Measurements from ENCODE around the gene CACNB1. TPM values are rescaled to one million over a fixed set of nuclear protein-coding genes. Genes with fewer than 3 reads are reported as not detected.

The CACNB1 gene
- total and polyA plus RNA-seq, 2 of the 4 experiments (the other 2 are of a cell fraction), result 2.5 to 8.6 TPM

DNA sequence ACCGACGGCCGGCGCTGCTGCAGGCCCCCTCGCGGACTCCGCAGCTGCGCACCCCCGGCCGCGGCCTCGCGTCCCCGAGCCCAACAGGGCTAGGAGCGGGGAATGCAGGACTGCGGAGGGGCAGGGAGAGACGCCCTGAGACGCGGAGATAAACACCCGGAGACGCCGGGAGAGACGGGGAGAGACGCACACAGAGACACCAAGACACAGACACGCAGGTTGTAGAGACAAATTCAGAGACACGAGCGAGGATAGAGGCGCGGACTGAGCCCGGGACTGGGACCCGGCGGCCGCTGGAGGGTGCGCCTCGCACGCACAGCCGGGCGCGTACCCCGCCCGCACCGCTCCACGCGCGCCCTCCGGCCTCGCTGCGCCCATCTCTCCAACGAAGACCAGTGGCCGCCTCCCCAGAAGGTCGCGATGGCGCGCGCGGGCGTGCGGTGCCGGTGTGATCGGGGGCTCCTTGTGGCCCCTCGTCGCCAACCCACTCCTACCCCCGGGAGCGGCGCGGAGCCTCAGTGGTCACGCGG is 27.4 kb upstream of the CACNB1 start:
- Histone ChIP-seq H4K8ac (ENCODE audit: low read depth in 2 of 2, low read length in 2 of 2) (no peak overlapping the region), H3K56ac (ENCODE audit: extremely low read depth, insufficient read depth, low read length) (no peak overlapping the region), H3K27me3 (ENCODE audit: control insufficient read depth, insufficient read depth, low read length) (peaks cover 54% of the 10 kb centered on the region), H3K14ac (replicated peaks; ENCODE audit: low read depth, low read length) (no peak overlapping the region), H3K9me3 (ENCODE audit: control insufficient read depth, insufficient read depth, low read length) (no peaks in the 10 kb centered on the region), H2BK120ac (ENCODE audit: low read depth, low read length) (no peak overlapping the region), H2AK5ac (ENCODE audit: low read depth, low read length) (no peak overlapping the region), H3K4me1 (ENCODE audit: control insufficient read depth, insufficient read depth, low read length) (peaks cover 5% of the 10 kb centered on the region), H4K20me1 (ENCODE audit: insufficient read depth, low read length) (no peaks in the 10 kb centered on the region), H3K9ac (ENCODE audit: low read depth, low read length) (no peak overlapping the region), H3K27ac (ENCODE audit: insufficient read depth, low read length) (no peak overlapping the region), H2AK9ac (replicated peaks; ENCODE audit: low read depth, low read length, poor library complexity) (no peak overlapping the region), H4K91ac (ENCODE audit: insufficient read depth, low read depth, low read length) (no peak overlapping the region), H2BK15ac (ENCODE audit: low read depth, low read length) (no peak overlapping the region), H3K4me2 (ENCODE audit: low read depth, low read length) (no peak overlapping the region; the same call in 1 of the 2 replicates), H2BK20ac (ENCODE audit: low read depth, low read length) (no peak overlapping the region), H3K18ac (ENCODE audit: low read depth, low read length) (no peak overlapping the region), H2BK5ac (ENCODE audit: low read depth, low read length, poor library complexity, severe bottlenecking) (no peak overlapping the region), H3K4ac (ENCODE audit: low read depth, low read length) (no peak overlapping the region), H3K79me1 (ENCODE audit: low read depth in 1 of 2, low read length in 2 of 2) (no peaks in the 10 kb centered on the region), H3K4me3 (ENCODE audit: insufficient read depth, low read depth, low read length) (no peak overlapping the region), H2AFZ (replicated peaks; ENCODE audit: low read length, poor library complexity) (peak overlapping the region; percentile 26), H3K36me3 (ENCODE audit: control insufficient read depth, insufficient read depth, low read length) (no peaks in the 10 kb centered on the region), H3K23ac (ENCODE audit: low read depth, low read length) (no peak overlapping the region), H3K9me1 (ENCODE audit: insufficient read depth, low read length) (no peaks in the 10 kb centered on the region), H4K5ac (ENCODE audit: low read depth, low read length) (no peak overlapping the region)
- ATAC-seq (ENCODE audit: low read depth) (no peak), DNase-seq (no peak)
- intact Hi-C loops (cut with micrococcal nuclease), result no loop called here
- WGBS, 2 experiments (ENCODE audit: extremely low coverage in 2 of 2, insufficient read length in 1 of 2), result 1% methylated on average over 60 of the region's 68 CpGs; no CpG with 5 or more reads in 1 of the 2 experiments
- dilution Hi-C loops (cut with HindIII; ENCODE audit: low sequenced_read_pairs, unreplicated experiment), result no loop called here
- no TSS peak for BruUV-seq (replicated peaks)
- CTCF ChIA-PET, result no interaction called here
- POLR2A ChIA-PET (ENCODE audit: unreplicated experiment), result no interaction called here
- in situ Hi-C loops (cut with MboI; ENCODE audit: low sequenced_read_pairs), result no loop called here
- TF ChIP-seq MAFK (IDR thresholded peaks at IDR 0.05; ENCODE audit: low read depth, low read length) (no peak), SMC3 (IDR thresholded peaks at IDR 0.05; ENCODE audit: low read depth, low read length) (no peak), RAD21 (IDR thresholded peaks at IDR 0.05; ENCODE audit: low read length) (no peak), MAZ (IDR thresholded peaks at IDR 0.05; ENCODE audit: borderline replicate concordance, low read depth, low read length) (no peak), POLR2A (IDR thresholded peaks at IDR 0.05; ENCODE audit: low read depth, low read length) (no peak), RFX5 (IDR thresholded peaks at IDR 0.05; ENCODE audit: low read depth, low read length) (no peak), CEBPB (IDR thresholded peaks at IDR 0.05; ENCODE audit: low read depth, low read length) (no peak), BHLHE40 (IDR thresholded peaks at IDR 0.05; ENCODE audit: low read depth, low read length) (no peak), MXI1 (IDR thresholded peaks at IDR 0.05; ENCODE audit: borderline replicate concordance, low read depth, low read length) (no peak), FOS (IDR thresholded peaks at IDR 0.05; ENCODE audit: low read depth, low read length) (no peak), NFE2L2 (IDR thresholded peaks at IDR 0.05; ENCODE audit: low read depth, low read length) (no peak)
- TF ChIP-seq, protein P1, sequence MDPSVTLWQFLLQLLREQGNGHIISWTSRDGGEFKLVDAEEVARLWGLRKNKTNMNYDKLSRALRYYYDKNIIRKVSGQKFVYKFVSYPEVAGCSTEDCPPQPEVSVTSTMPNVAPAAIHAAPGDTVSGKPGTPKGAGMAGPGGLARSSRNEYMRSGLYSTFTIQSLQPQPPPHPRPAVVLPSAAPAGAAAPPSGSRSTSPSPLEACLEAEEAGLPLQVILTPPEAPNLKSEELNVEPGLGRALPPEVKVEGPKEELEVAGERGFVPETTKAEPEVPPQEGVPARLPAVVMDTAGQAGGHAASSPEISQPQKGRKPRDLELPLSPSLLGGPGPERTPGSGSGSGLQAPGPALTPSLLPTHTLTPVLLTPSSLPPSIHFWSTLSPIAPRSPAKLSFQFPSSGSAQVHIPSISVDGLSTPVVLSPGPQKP (IDR thresholded peaks at IDR 0.05; ENCODE audit: borderline replicate concordance, low read depth, low read length), result no peak
- TF ChIP-seq, protein P2, sequence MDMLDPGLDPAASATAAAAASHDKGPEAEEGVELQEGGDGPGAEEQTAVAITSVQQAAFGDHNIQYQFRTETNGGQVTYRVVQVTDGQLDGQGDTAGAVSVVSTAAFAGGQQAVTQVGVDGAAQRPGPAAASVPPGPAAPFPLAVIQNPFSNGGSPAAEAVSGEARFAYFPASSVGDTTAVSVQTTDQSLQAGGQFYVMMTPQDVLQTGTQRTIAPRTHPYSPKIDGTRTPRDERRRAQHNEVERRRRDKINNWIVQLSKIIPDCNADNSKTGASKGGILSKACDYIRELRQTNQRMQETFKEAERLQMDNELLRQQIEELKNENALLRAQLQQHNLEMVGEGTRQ (IDR thresholded peaks at IDR 0.05; ENCODE audit: low read depth, low read length), result no peak
- TF ChIP-seq, protein P3, sequence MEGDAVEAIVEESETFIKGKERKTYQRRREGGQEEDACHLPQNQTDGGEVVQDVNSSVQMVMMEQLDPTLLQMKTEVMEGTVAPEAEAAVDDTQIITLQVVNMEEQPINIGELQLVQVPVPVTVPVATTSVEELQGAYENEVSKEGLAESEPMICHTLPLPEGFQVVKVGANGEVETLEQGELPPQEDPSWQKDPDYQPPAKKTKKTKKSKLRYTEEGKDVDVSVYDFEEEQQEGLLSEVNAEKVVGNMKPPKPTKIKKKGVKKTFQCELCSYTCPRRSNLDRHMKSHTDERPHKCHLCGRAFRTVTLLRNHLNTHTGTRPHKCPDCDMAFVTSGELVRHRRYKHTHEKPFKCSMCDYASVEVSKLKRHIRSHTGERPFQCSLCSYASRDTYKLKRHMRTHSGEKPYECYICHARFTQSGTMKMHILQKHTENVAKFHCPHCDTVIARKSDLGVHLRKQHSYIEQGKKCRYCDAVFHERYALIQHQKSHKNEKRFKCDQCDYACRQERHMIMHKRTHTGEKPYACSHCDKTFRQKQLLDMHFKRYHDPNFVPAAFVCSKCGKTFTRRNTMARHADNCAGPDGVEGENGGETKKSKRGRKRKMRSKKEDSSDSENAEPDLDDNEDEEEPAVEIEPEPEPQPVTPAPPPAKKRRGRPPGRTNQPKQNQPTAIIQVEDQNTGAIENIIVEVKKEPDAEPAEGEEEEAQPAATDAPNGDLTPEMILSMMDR (conservative IDR thresholded peaks at IDR 0.05; ENCODE audit: low read depth, low read length), result no peak

Data from IMR-90 (cell line).